HG02970 (cell line): ENCODE results near the gene GNAS-AS1.
"Not testable (repeated sequence)": the region's sequence is repeated elsewhere in the genome, so short reads cannot be mapped to it uniquely, and the experiment has no call there.

Experiments
- ATAC-seq: cut with Tn5 transposase; IDR thresholded peaks from one replicate; pipeline ENCODE4 v1.9.1; 2021; ENCODE audit warnings: mild to moderate bottlenecking, moderate library complexity, moderate number of reproducible peaks; ENCODE audit not compliant: unreplicated experiment, low FRiP score

GNAS-AS1 gene

GRCh38 chr20:58838174-58838573, 12.5 kb downstream of the GNAS-AS1 start:
- no peak for ATAC-seq

DNA sequence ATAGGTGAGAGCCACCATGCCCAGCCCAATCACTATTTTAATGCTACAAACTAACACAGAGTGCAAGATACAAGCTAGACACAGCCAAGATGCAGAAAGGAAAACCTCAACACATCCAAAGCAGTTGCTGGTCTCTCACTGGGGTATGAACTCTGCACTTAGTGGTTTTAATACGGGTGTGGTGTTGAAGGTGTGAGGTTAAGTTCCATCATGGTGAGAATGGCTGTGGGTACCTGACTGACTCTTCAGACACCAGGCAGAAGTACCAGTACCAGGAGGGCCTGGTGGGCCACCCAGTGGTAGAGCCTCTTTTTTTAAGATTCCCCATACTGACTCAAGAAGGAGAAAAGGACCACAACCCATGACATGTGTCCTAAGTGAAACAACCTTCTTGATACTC, 13.0 kb downstream of the GNAS-AS1 start:
- ATAC-seq: no peak

GRCh38 chr20:58836616-58837204, 14.0 kb downstream of the GNAS-AS1 start:
- ATAC-seq: no peak

DNA sequence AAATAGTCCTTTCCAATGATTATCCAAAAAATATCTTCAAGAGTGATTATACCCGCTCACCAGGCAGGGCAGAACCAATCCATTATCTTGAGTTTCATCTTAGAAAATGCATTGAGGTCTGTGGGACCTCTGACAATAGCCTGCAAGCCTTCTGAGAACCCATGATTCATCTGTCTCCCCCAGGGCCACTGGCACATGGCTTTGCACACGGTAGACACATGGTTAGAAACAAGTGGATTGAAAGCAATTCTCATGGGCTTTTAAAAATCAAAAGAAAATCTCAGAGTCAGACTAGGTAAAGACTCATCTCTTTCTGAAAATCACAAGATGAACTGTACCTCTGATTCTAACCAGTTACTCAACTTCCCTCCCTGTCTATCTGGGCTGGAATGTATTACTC, 15.5 kb downstream of the GNAS-AS1 start:
- no peak for ATAC-seq

DNA sequence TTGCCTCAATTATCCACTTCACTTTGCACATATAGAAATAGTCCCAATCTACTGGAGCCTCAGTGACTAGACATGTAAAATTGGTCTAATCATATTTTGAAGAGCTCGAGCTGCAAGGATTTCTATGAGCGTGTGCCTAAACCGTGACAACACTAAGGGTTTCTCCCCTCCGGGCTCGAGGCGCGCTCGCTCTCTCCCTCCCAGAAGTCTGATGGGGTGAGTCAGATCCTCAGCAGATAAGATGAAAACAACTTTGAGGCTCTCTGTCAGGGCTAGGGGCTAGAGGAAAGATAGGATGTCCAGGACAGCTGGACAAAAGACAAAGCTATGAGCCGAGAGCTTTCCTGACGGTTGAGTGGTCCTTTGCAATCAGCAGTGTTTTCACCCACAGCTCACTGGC, 16.8 kb downstream of the GNAS-AS1 start:
- no peak for ATAC-seq

DNA sequence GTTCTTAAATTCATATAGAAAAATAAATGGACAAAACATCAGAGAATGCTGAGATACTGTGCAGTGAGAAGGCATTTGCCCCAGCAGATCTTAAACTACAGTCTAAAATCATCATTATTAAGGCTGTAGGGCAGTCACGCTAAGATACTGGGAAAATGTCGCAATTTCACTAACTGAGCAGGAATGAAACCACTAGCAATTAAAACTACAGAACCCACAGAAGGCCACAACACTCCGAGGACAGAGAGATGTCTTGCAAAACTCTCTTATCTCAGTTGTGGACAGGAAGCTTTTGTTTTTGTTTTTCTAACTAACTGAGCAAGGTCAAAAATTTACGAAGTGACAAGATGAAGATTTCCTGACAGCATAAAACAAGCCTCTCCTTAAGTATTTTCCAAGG, 18.2 kb downstream of the GNAS-AS1 start:
- no peak for ATAC-seq

DNA sequence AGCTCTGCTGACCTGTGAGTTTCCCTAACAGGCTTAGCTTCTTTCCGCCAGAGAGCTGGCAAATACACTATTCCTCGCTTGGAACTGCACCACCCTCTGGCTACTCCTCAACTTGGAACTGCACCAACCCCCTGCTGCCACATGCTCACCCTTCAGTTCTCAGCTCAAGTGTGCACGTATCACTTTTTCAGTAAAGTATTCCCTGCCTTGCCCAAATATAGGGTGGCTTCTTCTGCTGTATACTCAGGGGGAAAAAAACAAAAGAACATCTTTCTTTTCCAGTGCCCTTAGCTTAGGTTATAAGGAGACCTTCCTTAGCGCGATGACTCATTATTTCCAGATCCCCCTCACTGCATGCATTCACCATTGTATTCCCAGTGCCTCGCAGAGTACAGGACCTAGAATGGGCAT, 21.2 kb downstream of the GNAS-AS1 start:
- ATAC-seq: no peak

- ATAC-seq: not testable (repeated sequence)
Observed at GRCh38 chr20:58828804-58829203, 21.9 kb downstream of the GNAS-AS1 start.

DNA sequence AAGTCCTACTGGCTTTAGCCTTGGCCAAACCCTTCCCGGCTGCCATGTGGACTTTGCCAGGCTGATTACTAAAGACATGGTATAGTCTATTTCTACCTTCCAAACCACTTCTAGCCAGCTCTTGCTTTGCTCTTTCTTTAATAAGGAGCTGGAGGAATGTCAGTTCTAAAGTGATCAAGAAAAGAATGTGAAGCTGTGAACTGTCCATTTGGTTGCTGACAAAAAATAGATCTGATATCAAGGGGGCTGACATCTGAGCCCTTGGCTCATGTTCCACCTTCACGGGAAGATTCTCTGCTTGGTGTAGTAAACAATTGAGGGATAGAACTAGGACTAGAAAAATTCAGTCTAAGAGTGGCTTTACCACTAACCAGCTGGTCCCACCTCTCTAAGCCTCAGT, 22.6 kb downstream of the GNAS-AS1 start:
- ATAC-seq: no peak

DNA sequence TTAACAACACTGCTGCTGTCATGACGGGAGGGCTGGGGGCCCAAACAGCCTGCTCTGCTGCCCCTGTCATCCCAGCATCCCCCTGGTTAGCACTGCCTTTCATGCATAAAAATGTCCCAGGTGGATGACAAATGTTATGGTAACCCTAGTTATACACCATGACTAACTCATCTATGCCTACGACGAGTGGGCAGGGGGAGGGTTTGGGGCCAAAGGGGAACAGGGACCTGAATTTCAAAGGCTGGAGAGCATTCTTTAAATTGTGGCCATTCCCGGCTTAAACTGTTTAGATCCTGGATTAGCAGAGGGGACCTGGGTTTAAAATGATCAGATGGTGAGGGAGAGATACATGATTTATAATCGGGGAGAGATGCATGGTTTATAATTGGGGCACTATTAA, 24.4 kb downstream of the GNAS-AS1 start:
- no peak for ATAC-seq

- no peak for ATAC-seq
Observed at GRCh38 chr20:58825450-58825849, 25.3 kb downstream of the GNAS-AS1 start.

GRCh38 chr20:58824843-58825242, 25.9 kb downstream of the GNAS-AS1 start:
- no peak for ATAC-seq

DNA sequence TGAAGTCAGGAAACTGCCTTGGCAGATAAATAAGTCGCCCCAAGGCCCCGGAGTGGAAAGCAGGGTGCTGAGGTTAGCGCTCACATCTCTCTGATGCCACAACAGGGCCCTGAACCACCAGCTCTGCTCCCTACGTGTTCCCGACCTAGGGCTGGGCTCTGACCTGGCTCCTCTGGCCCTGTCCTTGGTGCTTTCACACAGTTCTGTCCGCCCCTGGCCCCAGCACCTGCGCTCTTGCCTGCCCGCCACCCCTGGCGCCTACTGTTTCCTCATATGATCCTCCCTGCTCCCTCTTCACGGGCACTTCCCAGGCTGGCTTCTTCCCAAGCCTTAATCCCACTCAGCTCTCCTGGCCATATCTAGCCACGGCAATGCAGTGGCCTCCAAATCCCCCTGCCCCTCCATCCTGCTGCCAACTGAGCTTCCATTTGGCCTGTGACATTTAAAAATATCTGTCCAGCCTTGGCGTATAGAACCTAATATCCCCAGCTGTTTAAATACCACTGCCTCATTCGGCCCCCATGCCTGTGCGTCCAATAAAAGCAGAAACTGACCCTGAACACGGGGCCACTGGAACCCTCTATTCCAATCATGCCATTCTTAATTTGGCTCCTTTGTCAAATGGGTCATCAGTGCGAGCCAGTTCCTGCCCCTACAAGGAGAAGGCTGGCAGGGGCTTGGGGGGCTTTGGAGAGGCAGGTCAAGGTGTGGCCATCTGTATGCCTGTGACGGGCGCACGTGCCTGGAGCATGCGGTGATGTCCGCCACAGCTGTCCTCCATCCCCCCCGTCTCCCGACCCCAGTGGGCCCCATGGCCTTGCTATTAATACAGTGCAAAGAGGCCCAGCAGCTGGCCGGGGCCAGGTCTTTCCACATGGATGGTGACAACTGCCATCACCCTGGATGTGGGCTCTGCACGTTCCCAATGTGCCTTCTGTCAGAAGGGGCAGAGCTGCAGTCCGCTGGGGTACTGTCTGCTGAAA, 27.7 kb downstream of the GNAS-AS1 start:
- ATAC-seq: no peak

- no peak for ATAC-seq
Observed at GRCh38 chr20:58822149-58822548, 28.6 kb downstream of the GNAS-AS1 start.

- not testable (repeated sequence) for ATAC-seq
Observed at GRCh38 chr20:58820515-58820914, 30.2 kb downstream of the GNAS-AS1 start.

- ATAC-seq: no peak
Observed at GRCh38 chr20:58819921-58820320, 30.8 kb downstream of the GNAS-AS1 start.

DNA sequence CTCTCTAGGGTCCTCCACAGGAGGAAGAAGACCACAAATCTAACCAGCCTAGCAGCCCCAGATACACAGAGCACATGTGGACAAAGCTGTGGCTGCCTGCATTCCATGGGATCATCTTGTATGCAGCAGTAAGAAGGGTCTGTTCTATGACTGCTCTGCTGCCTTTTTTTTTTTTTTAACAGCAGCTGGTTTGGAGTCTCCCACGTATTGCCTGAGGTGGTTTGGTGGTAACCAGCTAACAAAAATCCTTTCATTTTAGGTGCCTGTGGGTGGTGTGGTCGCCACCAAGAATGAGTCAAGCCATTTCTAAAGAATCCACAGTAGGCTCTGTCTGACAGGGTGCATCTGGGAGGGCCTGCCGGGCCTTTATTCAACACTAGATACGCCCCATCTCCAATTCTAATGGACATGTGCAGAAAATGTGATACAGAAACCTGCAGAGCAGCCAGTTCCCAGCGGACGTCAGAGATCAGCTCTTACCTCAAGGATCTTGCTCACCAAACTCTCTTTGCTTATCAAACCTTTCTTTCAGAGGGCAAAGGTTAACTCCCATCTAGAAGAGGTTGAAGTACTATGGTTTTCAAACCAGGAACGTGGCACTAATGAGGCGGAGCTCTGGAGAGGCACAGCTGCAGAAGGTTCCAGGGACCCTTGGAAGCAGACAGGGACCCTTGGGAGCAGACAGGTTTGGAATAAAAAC, 32.0 kb downstream of the GNAS-AS1 start:
- no peak for ATAC-seq

DNA sequence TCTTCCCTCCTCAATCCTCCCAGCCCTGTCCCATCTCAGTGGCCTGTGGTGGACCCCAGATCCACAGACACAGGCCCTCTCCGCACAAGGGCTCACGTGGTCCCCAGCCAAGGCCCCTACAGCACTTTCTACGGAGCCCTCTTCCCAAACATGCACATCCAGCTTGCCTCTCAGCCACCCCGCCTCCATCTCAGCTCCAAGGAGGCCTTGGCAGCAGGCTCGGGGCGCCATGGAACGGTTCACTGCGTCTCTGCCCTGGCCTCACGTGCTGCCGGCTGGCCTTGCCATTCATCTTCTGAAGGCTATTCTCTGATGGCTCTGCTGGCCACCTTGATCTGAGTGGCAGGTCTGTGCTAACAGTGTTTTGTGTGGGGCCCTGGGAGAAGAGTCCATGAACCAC, 33.0 kb downstream of the GNAS-AS1 start:
- no peak for ATAC-seq

DNA sequence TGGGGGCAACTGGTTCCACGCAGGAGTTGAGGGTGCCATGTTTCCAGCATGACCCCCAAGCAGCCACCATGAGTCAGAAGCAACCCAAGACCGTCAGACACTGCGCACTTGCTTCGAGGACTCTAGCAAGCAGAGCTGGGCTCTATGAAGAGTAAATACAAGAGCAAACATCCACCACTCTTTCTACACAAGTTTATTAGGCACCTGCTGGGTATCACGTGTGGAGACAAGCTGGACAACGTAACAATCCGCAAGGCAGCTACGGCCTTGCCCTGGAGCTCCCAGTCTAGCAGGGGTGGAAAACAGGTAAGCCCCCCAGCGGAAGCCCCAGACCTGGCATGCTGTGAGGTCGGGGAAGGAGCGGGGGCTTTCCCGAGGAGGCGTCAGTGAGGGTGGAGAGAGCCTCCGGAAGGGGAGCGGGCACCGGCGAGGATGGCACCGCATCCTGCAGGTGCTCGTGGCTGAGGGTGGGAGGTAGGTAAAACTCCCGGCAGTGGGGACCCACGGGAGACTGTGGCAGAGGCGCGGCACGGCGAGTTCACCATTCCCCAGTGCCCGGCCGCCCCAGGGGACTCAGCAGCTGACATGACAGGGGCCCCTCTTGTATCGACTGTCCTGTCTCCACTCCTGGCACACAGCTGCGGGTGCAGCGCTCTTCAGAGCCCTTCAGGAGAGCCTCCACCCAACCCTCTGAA, 33.6 kb downstream of the GNAS-AS1 start:
- no peak for ATAC-seq

- ATAC-seq: no peak
Observed at GRCh38 chr20:58816051-58816450, 34.7 kb downstream of the GNAS-AS1 start.

GRCh38 chr20:58815448-58815847, 35.3 kb downstream of the GNAS-AS1 start:
- ATAC-seq: no peak
